ENCODE results near the gene ALCAM.

DNA sequence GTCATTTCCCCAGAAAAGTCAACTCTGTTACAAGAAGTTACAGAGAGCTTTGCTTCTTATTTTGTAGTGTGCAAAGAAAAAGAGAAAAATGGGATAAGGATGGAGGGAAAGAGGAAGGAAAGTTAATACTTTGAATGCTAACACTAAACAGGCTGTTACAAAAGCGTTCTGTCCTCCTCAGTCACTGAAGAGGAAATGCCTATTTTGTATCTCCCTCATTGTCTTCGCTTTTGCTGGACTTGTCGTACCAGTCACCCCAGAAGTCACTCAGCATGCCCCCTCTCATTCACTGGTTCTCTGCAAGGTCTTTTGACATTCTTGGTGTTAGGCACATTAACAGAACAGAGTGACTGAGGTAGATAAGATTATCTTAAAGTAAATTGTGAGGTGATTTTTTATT, 129.6 kb downstream of the ALCAM start:
- TF ChIP-seq, protein P1, sequence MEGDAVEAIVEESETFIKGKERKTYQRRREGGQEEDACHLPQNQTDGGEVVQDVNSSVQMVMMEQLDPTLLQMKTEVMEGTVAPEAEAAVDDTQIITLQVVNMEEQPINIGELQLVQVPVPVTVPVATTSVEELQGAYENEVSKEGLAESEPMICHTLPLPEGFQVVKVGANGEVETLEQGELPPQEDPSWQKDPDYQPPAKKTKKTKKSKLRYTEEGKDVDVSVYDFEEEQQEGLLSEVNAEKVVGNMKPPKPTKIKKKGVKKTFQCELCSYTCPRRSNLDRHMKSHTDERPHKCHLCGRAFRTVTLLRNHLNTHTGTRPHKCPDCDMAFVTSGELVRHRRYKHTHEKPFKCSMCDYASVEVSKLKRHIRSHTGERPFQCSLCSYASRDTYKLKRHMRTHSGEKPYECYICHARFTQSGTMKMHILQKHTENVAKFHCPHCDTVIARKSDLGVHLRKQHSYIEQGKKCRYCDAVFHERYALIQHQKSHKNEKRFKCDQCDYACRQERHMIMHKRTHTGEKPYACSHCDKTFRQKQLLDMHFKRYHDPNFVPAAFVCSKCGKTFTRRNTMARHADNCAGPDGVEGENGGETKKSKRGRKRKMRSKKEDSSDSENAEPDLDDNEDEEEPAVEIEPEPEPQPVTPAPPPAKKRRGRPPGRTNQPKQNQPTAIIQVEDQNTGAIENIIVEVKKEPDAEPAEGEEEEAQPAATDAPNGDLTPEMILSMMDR (IDR thresholded peaks at IDR 0.05; ENCODE audit: insufficient read depth, low read length): no peak
- TF ChIP-seq POLR2AphosphoS5 (IDR thresholded peaks at IDR 0.05; ENCODE audit: low read depth) (no peak), GABPA (IDR thresholded peaks at IDR 0.05; ENCODE audit: low read depth) (no peak)
- TF ChIP-seq, protein P2, sequence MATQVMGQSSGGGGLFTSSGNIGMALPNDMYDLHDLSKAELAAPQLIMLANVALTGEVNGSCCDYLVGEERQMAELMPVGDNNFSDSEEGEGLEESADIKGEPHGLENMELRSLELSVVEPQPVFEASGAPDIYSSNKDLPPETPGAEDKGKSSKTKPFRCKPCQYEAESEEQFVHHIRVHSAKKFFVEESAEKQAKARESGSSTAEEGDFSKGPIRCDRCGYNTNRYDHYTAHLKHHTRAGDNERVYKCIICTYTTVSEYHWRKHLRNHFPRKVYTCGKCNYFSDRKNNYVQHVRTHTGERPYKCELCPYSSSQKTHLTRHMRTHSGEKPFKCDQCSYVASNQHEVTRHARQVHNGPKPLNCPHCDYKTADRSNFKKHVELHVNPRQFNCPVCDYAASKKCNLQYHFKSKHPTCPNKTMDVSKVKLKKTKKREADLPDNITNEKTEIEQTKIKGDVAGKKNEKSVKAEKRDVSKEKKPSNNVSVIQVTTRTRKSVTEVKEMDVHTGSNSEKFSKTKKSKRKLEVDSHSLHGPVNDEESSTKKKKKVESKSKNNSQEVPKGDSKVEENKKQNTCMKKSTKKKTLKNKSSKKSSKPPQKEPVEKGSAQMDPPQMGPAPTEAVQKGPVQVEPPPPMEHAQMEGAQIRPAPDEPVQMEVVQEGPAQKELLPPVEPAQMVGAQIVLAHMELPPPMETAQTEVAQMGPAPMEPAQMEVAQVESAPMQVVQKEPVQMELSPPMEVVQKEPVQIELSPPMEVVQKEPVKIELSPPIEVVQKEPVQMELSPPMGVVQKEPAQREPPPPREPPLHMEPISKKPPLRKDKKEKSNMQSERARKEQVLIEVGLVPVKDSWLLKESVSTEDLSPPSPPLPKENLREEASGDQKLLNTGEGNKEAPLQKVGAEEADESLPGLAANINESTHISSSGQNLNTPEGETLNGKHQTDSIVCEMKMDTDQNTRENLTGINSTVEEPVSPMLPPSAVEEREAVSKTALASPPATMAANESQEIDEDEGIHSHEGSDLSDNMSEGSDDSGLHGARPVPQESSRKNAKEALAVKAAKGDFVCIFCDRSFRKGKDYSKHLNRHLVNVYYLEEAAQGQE (IDR thresholded peaks at IDR 0.05; ENCODE audit: insufficient replicate concordance, low read depth): no peak
